ENCODE measurements around the gene PTPRR.
A peak's percentile ranks its signal among the peaks of the same experiment; 100 is the strongest.

DNA sequence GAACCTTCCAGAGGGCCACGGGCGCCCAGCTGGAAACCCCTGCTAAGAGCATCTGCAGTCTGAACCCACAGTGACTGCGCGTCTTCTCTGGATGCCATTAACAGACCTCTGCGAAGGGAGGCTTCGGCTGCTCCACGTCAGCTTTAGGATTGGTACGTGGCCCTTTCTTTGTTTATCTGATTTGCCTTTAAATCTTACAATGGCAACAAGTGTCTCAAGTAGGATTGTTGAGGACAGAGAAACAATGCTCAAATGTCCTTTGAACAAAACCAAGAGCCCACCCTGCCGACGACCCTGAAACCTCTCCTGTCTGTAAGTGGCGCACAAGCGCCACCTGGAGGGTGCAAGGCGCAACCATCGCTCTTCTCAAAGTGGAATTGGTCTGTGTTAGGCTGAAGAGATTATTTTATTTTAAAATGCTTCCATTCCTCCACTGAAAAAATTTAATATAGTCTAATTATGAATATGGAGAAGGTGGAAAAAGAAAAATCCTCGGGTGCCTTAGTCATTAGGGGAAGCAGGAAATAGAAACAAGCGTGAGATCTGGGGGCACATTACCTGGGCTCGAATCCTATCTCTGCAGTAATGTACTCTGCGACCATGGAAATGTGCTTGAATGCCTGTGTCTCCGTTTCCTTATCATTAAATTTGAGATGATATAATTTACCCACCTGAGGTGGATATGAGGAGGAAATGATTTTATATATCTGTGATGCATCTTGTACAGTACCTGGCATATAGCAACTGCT lies 200.7 kb downstream of the PTPRR start:
- TF ChIP-seq, protein P1, sequence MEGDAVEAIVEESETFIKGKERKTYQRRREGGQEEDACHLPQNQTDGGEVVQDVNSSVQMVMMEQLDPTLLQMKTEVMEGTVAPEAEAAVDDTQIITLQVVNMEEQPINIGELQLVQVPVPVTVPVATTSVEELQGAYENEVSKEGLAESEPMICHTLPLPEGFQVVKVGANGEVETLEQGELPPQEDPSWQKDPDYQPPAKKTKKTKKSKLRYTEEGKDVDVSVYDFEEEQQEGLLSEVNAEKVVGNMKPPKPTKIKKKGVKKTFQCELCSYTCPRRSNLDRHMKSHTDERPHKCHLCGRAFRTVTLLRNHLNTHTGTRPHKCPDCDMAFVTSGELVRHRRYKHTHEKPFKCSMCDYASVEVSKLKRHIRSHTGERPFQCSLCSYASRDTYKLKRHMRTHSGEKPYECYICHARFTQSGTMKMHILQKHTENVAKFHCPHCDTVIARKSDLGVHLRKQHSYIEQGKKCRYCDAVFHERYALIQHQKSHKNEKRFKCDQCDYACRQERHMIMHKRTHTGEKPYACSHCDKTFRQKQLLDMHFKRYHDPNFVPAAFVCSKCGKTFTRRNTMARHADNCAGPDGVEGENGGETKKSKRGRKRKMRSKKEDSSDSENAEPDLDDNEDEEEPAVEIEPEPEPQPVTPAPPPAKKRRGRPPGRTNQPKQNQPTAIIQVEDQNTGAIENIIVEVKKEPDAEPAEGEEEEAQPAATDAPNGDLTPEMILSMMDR (IDR thresholded peaks at IDR 0.05) = peak; percentile 61 to 87 (median 78)
- TF ChIP-seq POLR2A (IDR thresholded peaks at IDR 0.05) = no peak

Measured in adrenal gland (tissue), 5 donors.